GM21367 (cell line): ENCODE data around the gene TFCP2L1.
"Not testable (repeated sequence)": the region's sequence is repeated elsewhere in the genome, so short reads cannot be mapped to it uniquely, and the experiment has no call there.

Experiments
- ATAC-seq: cut with Tn5 transposase; IDR thresholded peaks from one replicate; pipeline ENCODE4 v1.9.1; 2021; ENCODE audit not compliant: unreplicated experiment

TFCP2L1 gene

GRCh38 chr2:121284463-121285449 lies at the start of gene TFCP2L1:
Gene TFCP2L1 (minus strand): TSS chr2:121285202. CDS start chr2:121285109, 93 bp downstream.
- no peak for ATAC-seq

GRCh38 chr2:121333834-121334558 lies 49.0 kb upstream of the TFCP2L1 start:
- no peak for ATAC-seq

GRCh38 chr2:121333231-121333630 lies 48.2 kb upstream of the TFCP2L1 start:
- ATAC-seq: no peak

GRCh38 chr2:121331324-121331723 lies 46.3 kb upstream of the TFCP2L1 start:
- not testable (repeated sequence) for ATAC-seq

- ATAC-seq: no peak
Observed at GRCh38 chr2:121330921-121331320, 45.9 kb upstream of the TFCP2L1 start.

GRCh38 chr2:121329786-121330185 lies 44.8 kb upstream of the TFCP2L1 start:
- ATAC-seq: no peak

GRCh38 chr2:121326628-121327027 lies 41.6 kb upstream of the TFCP2L1 start:
- ATAC-seq: no peak

- no peak for ATAC-seq
Observed at GRCh38 chr2:121324601-121325000, 39.6 kb upstream of the TFCP2L1 start.

GRCh38 chr2:121321476-121321875 lies 36.5 kb upstream of the TFCP2L1 start:
- no peak for ATAC-seq

GRCh38 chr2:121319941-121320340 lies 34.9 kb upstream of the TFCP2L1 start:
- ATAC-seq: no peak

- ATAC-seq: no peak
Observed at GRCh38 chr2:121316986-121317385, 32.0 kb upstream of the TFCP2L1 start.

GRCh38 chr2:121313701-121314100 lies 28.7 kb upstream of the TFCP2L1 start:
- not testable (repeated sequence) for ATAC-seq

GRCh38 chr2:121309801-121310200 lies 24.8 kb upstream of the TFCP2L1 start:
- ATAC-seq: peak; percentile 88

GRCh38 chr2:121309323-121309722 lies 24.3 kb upstream of the TFCP2L1 start:
- ATAC-seq: no peak

- no peak for ATAC-seq
Observed at GRCh38 chr2:121307048-121307447, 22.0 kb upstream of the TFCP2L1 start.

GRCh38 chr2:121304941-121305340 lies 19.9 kb upstream of the TFCP2L1 start:
- no peak for ATAC-seq

GRCh38 chr2:121303531-121304263 lies 18.7 kb upstream of the TFCP2L1 start:
- ATAC-seq: no peak

GRCh38 chr2:121301190-121301589 lies 16.2 kb upstream of the TFCP2L1 start:
- ATAC-seq: not testable (repeated sequence)

GRCh38 chr2:121298476-121298875 lies 13.5 kb upstream of the TFCP2L1 start:
- no peak for ATAC-seq

GRCh38 chr2:121297866-121298265 lies 12.9 kb upstream of the TFCP2L1 start:
- ATAC-seq: not testable (repeated sequence)

GRCh38 chr2:121297217-121297830 lies 12.3 kb upstream of the TFCP2L1 start:
- ATAC-seq: no peak
